ENCODE data around the gene MICAL2.

- TF ChIP-seq ZFX (IDR thresholded peaks at IDR 0.05; ENCODE audit: borderline replicate concordance) (no peak), CTCF (IDR thresholded peaks at IDR 0.05) (no peak)
Measured at GRCh38 chr11:12248330-12248729, 137.9 kb downstream of the MICAL2 start.

Data from 22Rv1 (cell line).